ENCODE results near the gene OSBPL1A.

The OSBPL1A gene

DNA sequence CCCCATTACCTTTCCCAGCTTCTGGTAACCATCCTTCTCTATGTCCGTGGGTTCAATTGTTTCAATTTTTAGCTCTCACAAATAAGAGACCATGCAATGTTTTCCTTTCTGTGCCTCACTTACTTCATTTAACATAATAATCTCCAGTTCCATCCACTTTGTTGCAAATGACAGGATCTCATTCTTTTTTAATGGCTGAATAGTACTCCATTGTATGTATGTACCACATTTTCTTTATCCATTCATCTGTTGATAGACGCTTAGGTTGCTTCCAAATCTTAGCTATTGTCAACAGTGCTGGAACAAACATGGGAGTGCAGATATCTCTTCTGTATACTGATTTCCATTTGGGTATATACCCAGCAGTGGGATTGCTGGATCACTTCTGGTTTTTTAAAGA lies 256.9 kb downstream of the OSBPL1A start:
- DNase-seq (ENCODE audit: insufficient read length, low spot score), result no peak
- no peak for FAIRE-seq

DNA sequence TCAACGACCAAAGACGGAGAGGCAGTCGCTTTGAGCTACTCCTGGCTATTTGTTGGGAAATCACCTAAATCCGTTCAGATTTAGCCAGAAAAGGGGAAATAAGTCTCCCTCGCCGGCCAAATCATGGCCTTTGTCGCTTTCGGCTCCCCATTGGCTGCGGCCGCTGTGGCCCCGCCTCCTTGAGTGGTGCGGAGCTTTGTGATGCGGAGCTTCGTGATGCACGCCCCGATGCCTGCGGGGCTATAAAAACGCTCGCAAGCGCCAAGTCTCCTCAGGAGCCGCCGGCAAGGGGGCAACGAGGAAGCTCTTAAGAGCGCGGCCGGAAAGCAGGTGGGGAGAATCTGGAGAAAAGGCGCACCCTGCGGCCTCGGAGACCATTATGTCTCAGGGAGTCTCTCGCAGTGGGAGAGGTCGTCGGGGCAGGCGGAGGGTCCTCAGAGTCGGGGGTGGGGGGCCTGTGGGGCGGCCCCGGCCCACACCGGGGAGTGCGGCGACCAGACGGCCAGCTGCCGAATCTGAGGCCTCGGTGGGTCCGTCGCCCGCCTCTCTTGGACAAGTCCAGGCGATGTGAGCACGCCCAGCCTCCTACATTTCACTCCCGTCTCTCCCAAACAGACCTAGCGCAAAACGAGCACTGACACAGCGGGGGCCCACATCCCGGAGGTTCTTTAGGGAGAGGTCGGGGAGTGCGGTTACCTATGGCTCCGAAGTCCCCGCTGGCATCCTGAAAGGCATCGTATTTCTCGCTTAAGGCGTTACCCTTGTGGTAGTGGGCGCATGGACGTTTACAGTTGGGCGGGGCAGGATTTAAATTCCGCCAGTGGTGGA lies 258.6 kb downstream of the OSBPL1A start, which contains the start of gene CABYR:
TSS of gene CABYR (plus strand) at position 274 of the 828 bp plus-strand sequence. CDS start 4,053 bp downstream, outside the sequence.
- no peak for FAIRE-seq

DNA sequence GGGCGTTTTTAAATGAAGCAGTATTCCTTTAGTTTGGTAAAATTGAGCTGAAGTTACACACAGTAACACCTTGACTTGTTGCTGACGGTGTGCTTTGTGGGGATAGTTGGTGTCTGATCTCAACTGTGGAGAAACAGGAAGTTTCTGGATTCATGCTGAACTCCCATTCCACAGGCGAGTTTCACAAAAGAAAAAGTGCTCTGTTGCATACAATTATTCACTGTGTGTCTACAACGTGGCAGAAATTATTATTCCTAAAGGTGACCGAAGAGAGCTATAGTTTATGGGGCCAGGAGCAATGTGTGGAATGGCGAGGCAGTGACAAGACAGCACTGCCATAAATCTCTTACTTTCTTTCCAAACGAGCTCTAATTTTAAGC lies 259.2 kb downstream of the OSBPL1A start:
- DNase-seq (ENCODE audit: insufficient read length, low spot score) (peak; percentile 6), FAIRE-seq (no peak)

More for the DNA sequence above, 258.6 kb downstream of the OSBPL1A start, which contains the start of gene CABYR:
- DNase-seq (ENCODE audit: insufficient read length, low spot score), result peak; percentile 64

DNA sequence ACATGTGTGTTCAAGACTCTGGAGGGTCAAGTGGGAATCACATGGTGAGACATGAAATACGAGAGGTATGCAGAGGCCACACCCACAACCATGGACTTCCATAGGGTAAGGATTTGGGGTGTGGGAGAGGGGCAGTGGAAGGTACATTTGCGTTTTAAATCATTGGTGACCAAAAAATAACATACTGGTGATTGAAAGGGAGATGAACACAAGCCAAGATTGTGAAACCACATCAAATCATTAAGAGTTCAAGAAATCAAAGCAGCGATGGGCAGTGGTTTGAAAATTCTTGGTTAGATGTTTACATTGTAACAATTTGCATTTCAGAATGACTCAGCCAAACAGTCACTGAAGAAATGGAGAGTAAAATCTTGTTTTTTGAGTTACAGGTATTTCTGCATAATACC lies 260.7 kb downstream of the OSBPL1A start:
- FAIRE-seq (no peak), DNase-seq (ENCODE audit: insufficient read length, low spot score) (no peak)

DNA sequence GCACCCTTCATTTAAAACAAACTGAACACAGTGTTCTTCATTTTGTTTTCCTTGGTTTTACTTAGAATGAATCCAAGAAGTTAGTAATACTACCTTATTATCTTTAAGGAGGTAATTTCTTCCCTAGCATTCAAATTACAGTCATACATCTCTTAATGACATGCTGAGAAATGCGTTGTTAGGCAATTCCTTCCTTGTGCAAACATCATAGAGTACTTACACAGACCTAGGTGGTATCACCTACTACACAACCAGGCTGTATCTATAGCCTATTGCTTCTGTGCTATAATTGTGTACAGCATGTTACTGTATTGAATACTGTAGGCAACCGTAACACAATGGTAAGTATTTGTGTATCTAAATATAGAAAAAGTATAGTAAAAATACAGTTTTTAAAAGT lies 267.1 kb downstream of the OSBPL1A start:
- DNase-seq (ENCODE audit: insufficient read length, low spot score) (no peak), FAIRE-seq (no peak)

DNA sequence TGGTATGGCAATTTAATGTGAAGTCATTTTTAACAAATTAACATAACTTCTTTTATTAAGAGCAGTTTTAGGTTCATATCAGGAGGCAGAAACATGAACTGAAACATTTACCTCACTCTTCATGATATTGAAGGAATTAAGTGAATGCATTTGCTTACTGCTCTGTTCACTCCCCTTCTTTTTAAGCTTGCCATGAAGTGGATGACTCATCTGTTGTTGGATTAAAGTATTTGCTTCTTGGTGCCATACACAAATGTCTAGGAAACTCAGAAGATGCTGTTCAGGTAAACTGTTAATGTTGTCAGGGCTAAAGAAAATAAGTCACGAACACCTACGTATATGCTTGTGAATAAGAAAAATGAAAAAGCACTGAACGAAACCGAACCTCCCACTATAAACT lies 268.9 kb downstream of the OSBPL1A start:
- FAIRE-seq, result no peak

DNA sequence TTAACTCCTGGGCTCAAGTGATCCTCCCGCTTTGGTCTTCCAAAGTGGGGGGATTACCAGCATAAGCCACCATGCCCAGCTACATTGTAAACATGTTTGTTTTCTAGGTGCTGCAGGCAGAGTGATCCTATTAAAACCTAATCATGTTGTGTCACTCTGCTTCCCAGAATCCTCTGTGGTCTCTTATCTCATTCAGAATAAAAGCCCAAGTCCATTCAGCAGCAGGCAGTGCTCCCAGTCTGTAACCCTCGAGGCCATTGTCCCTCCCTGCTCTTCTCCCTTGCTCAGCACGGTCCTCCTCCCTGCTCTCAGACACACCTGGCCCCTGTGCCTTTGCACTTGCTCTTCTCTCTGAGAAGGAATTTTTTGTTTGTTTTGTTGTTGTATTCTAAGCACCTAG lies 269.9 kb downstream of the OSBPL1A start:
- DNase-seq (ENCODE audit: insufficient read length, low spot score) (no peak), FAIRE-seq (no peak)

More for the DNA sequence above, 268.9 kb downstream of the OSBPL1A start:
- no peak for DNase-seq (ENCODE audit: insufficient read length, low spot score)

DNA sequence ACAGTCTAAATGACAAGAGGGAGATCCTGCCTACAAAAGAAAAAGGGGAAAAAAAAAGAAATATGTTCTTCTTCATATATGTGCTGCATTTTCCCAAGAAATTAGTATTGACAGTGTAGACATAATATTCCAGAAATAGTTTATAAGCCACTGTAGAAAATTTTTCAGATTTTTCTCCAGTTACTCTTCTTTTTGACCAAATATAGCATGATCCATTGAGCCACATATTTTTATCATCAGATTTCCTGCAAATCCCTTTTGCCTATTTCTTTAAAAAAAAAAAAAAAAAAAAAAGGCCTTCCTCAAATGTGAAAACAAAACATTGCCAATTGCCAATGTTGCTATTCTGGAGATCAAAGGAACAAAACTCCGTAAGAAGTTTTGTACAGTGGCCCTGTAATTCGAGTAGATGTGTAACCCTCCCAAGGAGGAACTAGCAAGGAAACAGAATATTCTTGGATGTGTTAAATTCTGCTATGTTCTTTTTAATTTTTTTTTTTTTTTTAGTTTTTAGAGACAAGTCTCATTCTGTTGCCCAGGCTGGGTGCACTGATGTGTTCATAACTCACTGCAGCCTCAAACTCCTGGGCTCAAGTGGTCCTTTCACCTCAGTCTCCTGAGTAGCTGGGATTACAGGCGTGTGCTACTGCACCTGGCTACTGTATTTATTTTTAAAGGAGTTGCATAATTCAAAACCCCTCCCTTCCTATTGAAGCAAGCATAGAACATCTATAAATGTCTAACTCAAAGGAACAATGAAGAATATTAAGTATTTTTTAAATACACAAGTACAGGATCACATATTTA lies 271.3 kb downstream of the OSBPL1A start:
- FAIRE-seq, result no peak
- no peak for DNase-seq (ENCODE audit: insufficient read length, low spot score)

DNA sequence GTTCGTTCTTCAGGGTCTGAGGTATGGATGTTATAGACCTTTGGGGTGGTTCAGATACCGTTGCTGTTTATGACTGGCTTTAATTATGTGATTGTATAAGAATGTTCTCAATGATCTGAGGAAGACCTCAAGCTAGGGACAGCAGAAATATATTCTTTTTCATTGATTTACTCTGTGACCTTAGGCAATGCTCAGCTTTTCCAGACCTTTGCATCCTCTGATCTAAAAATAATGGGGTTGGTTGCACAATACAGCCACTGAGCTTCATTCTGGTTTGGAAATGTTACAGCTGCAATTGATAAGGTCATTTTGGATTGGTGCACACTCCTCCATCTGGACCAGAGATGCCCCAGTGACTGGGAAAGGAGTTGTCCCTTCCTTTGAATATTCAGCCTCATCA lies 276.0 kb downstream of the OSBPL1A start:
- FAIRE-seq, result no peak
- DNase-seq (ENCODE audit: insufficient read length, low spot score), result no peak

DNA sequence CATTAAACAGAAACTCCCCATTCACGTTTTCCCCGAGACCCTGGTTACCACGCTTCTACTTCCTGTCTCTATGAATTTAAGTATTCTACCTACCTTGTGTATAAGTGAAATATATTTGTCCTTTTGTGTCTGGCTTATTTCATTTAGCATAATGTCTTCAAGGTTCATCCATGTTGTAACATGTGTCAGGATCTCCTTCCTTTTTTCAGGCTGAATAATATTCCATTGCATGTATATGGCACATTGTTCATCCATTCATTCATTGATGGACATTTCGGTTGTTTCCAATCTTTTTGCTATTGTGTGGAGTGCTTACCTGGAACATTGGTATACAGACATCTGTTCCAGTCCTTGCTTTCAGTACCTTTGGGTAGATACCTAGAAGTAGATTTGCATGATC lies 276.9 kb downstream of the OSBPL1A start:
- DNase-seq (ENCODE audit: insufficient read length, low spot score) (no peak), FAIRE-seq (no peak)

DNA sequence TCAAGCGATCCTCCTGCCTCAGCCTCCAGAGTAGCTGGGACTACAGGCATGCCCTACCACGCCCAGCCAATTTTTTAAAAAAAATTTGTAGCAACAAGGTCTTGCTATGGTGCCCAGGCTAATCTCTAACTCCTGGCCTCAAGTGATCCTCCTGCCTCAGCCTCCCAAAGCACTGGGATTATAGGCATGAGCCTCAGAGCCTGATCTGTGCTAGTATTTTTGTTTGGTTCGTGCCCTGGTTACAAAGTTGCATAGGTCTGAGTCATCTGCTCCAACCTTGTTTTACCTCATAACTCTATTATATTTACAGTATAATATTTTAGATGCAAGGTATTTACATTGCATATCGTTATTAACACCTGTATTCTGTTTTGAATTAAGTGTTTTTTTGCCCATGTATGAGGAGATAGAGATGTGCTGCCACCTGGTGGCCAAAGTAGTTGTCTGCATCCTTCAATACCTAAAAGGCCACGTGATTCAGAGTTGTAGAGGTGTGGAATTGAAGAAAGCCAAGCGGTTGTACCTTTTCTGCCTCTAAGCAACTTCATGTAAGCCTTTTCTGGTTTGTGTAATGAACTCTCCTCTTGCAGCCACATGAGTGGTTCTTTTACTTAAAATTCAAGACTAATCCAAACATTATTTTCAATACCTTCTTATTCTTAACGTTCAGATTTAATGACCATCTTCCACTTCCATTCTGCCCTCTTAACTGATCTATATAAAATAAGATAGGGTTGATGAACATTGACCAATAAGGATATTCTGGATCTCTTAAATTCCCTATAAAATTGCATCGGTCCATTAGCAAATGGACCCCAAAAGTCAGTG lies 278.7 kb downstream of the OSBPL1A start:
- peak; percentile 43 for DNase-seq (ENCODE audit: insufficient read length, low spot score)
- FAIRE-seq, result no peak

DNA sequence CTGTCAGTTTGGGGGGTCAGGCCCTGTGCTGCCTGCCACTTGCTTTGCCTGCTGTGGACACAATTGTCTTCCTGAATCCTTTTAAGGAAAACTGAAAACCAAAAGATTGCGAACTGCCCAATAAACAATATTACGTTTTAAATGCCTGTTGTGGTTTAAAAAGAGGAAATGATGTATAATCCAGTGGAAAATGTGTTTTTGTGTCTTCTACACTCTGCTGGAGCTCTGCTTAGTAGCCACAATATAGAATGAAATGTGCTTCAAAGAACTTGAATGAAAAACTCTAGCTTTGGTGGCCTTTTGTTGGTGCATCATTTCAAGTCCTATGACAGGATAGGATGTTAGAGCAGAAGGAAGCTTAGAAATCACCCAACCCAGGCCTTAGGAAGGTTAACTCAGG lies 282.0 kb downstream of the OSBPL1A start:
- DNase-seq (ENCODE audit: insufficient read length, low spot score), result no peak
- no peak for FAIRE-seq

DNA sequence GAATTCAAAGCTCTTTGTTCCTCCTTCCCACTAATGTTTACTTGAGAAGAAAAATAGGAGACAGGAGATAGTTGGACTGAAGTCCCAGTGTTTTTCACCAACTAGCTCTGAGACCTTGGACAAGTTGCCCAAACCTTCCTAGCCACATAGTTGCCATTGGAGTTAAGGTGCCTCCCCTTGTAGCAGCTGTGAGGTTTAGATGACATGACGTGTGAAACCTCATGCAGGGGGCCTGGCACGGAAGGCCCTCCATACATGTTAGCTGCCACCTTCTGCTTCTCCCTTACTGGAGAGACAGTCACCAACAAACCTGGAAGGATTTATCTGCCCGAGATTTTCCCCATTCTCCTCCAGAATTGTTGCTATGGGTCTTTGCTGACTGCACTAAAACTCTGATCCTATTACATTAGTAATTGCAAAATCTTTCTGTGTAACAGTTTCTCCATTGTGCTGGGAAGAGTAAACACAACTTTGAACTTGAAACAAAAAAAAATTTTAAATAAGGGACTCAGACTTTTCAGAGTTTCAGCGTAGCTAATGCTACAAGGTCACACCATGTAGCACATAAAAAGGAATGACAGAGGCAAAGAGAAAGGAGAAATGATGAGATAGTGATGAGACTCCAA lies 282.6 kb downstream of the OSBPL1A start:
- FAIRE-seq, result no peak

DNA sequence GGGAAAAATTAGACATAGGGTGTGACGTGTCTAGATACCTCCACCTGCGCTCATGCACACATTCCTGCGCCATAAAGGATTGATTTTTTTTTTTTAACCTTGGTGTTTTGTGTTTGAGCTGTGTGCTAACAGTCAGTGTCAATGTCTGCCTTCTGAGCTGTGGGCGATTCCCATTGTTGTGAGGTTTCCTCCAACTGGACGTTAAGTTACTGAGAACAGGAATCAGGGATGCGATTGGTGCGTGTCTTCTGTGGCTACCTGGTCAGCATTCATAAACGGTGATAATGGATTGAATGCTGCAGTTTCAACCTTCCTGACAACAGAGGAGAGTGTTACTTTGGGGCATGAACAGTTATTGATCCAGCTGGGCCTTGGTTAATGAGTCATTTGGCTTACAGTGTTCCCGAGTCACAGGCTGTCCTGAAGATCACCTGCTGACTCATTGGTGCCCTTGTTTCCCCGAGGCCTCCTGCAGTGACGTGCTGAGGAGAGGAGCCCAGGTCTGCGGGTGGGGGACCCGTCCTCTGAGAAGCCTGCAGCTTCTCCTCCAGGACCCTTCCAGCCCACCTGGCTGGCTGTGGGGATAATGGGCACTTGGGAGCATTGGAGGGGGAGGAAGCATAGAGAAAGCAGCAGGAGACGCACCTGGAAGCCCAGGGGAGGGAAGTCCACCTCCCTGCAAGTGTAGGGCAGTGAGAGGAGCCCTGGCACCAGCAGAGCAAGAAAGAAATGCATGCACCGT lies 284.6 kb downstream of the OSBPL1A start:
- DNase-seq (ENCODE audit: insufficient read length, low spot score) (peak; percentile 8), FAIRE-seq (no peak)

More for the DNA sequence above, 282.6 kb downstream of the OSBPL1A start:
- no peak for DNase-seq (ENCODE audit: insufficient read length, low spot score)

DNA sequence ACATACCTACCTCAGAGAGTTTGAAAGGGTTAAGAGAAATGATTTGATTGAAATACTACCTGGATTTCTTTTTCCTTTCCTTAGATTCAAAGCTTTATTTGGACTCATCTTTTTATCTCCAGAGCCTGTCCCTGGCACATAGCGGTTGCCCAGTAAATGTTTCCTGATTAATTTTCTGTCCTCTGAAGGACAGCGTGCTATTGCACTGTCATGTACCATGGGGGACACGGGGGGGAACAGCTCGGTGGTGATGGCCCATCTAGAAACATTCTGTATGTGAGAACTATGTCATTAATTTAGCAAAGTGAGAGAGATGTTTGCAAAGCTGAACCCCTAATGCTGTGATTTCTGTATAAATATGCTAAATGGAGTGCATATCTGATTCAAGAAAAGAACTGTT lies 285.2 kb downstream of the OSBPL1A start:
- FAIRE-seq (no peak), DNase-seq (ENCODE audit: insufficient read length, low spot score) (no peak)

Data from HTR-8/SVneo (cell line).